GM23338 (cell line): Measurements from ENCODE around the gene SERPINA1. TPM values are rescaled to one million over a fixed set of nuclear protein-coding genes. Genes with fewer than 3 reads are reported as not detected.

Source experiments
- ATAC-seq: fragments of 200-7000 bp; cut with Tn5 transposase; 3 replicates; pipeline ENCODE4 v1.9.1; 2020
- DNase-seq: peaks from one replicate; pipeline ENCODE4 v3.0.0-alpha.2; 2015; ENCODE audit warnings: low spot score
- H2AFZ ChIP-seq: fragments of 200-600 bp; sonication (generic); 2 replicates; pipeline ENCODE4 v1.8.0; 2016; ENCODE audit warnings: antibody characterized with exemption, mild to moderate bottlenecking, moderate library complexity
- H3F3A ChIP-seq: fragments of 200-600 bp; sonication (generic); replicated peaks from 2 replicates; pipeline ENCODE4 v1.8.0; 2017; ENCODE audit warnings: antibody characterized with exemption, mixed run types, low read depth
- H3K27ac ChIP-seq: fragments of 200-600 bp; sonication (generic); 2 replicates; pipeline ENCODE4 v1.6.1; 2016; ENCODE audit warnings: low read depth
- H3K27me3 ChIP-seq: fragments of 200-600 bp; sonication (generic); 2 replicates; pipeline ENCODE4 v1.8.0; 2016; ENCODE audit warnings: mild to moderate bottlenecking, mixed run types, moderate library complexity; ENCODE audit not compliant: insufficient read depth
- H3K36me3 ChIP-seq: fragments of 200-600 bp; sonication (generic); 2 replicates; pipeline ENCODE4 v1.8.0; 2016; ENCODE audit warnings: mild to moderate bottlenecking; ENCODE audit not compliant: insufficient read depth
- H3K4me1 ChIP-seq: fragments of 200-600 bp; sonication (generic); 2 replicates; pipeline ENCODE4 v1.8.0; 2016; ENCODE audit warnings: mild to moderate bottlenecking, moderate library complexity; ENCODE audit not compliant: insufficient read depth
- H3K4me2 ChIP-seq: fragments of 200-600 bp; sonication (generic); 2 replicates; pipeline ENCODE4 v1.7.1; 2017; ENCODE audit warnings: mixed run types
- H3K4me3 ChIP-seq: fragments of 200-600 bp; sonication (generic); 2 replicates; pipeline ENCODE4 v1.6.1; 2016; ENCODE audit warnings: mixed run types
- H3K79me2 ChIP-seq: fragments of 200-600 bp; sonication (generic); replicated peaks from 2 replicates; pipeline ENCODE4 v1.8.0; 2017; ENCODE audit warnings: mild to moderate bottlenecking; ENCODE audit not compliant: insufficient read depth
- H3K9me2 ChIP-seq: fragments of 200-600 bp; sonication (generic); 2 replicates; pipeline ENCODE4 v1.8.0; 2017; ENCODE audit not compliant: insufficient read depth
- H4K20me1 ChIP-seq: fragments of 200-600 bp; sonication (generic); replicated peaks from 2 replicates; pipeline ENCODE4 v1.8.0; 2017; ENCODE audit warnings: mild to moderate bottlenecking; ENCODE audit not compliant: insufficient read depth
- H3K27ac Mint-ChIP-seq: 2 replicates; pipeline ENCODE4 v1.8.0; 2020; ENCODE audit warnings: inconsistent platforms, mild to moderate bottlenecking, moderate library complexity, mixed read lengths
- H3K27me3 Mint-ChIP-seq: 3 replicates; pipeline ENCODE4 v1.8.0; 2022; ENCODE audit warnings: low read depth, mild to moderate bottlenecking, moderate library complexity, mixed read lengths, inconsistent platforms; ENCODE audit not compliant: insufficient read depth, poor library complexity
- H3K36me3 Mint-ChIP-seq: 3 replicates; pipeline ENCODE4 v1.8.0; 2021; ENCODE audit warnings: low read depth, mild to moderate bottlenecking, inconsistent platforms, moderate library complexity, mixed read lengths
- H3K4me1 Mint-ChIP-seq: 3 replicates; pipeline ENCODE4 v1.8.0; 2020; ENCODE audit warnings: mild to moderate bottlenecking, inconsistent platforms, mixed read lengths
- H3K4me3 Mint-ChIP-seq: 3 replicates; pipeline ENCODE4 v1.8.0; 2021; ENCODE audit warnings: moderate library complexity, mild to moderate bottlenecking, inconsistent platforms, mixed read lengths
- H3K9me3 Mint-ChIP-seq: 3 replicates; pipeline ENCODE4 v1.8.0; 2020; ENCODE audit warnings: moderate library complexity, mild to moderate bottlenecking, inconsistent platforms, mixed read lengths
- CREB1 ChIP-seq: fragments of 250-450 bp; sonication (Bioruptor Pico); IDR thresholded peaks from 2 replicates; pipeline ENCODE4 v1.5.0; 2020; ENCODE audit warnings: low read depth, mild to moderate bottlenecking, moderate library complexity
- CTCF ChIP-seq, 2 experiments: fragments of 200-600 bp in 1 of 2; sonication (generic) in 1 of 2; conservative IDR thresholded peaks; 2 replicates each; pipeline versions ENCODE4 v1.5.1 to v1.6.1; 2016 to 2017; ENCODE audit warnings: antibody characterized with exemption in 2 of 2, low read depth in 2 of 2, mild to moderate bottlenecking in 2 of 2, moderate library complexity in 1 of 2
- ETS1 ChIP-seq: IDR thresholded peaks from 2 replicates; pipeline ENCODE4 v1.6.1; 2016; ENCODE audit warnings: antibody characterized with exemption
- EZH2 ChIP-seq: fragments of 200-600 bp; sonication (generic); IDR thresholded peaks from one replicate; pipeline ENCODE4 v1.8.0; 2017; ENCODE audit warnings: antibody characterized with exemption, mild to moderate bottlenecking, low read depth; ENCODE audit not compliant: unreplicated experiment
- EZH2phosphoT487 ChIP-seq: fragments of 200-600 bp; sonication (generic); IDR thresholded peaks from one replicate; pipeline ENCODE4 v1.8.1; 2018; ENCODE audit warnings: antibody characterized with exemption; ENCODE audit not compliant: unreplicated experiment
- JUNB ChIP-seq: IDR thresholded peaks from one replicate; pipeline ENCODE4 v1.6.1; 2016; ENCODE audit warnings: antibody characterized with exemption; ENCODE audit not compliant: unreplicated experiment
- STAT1 ChIP-seq: IDR thresholded peaks from one replicate; pipeline ENCODE4 v1.6.1; 2016; ENCODE audit warnings: antibody characterized with exemption; ENCODE audit not compliant: unreplicated experiment
- ZNF114 ChIP-seq: fragments of 250-450 bp; sonication (Bioruptor Pico); IDR thresholded peaks from 2 replicates; pipeline ENCODE4 v1.5.0; 2020; ENCODE audit warnings: mild to moderate bottlenecking, moderate library complexity
- ZNF331 ChIP-seq: fragments of 250-450 bp; sonication (Bioruptor Pico); IDR thresholded peaks from 2 replicates; pipeline ENCODE4 v1.5.0; 2020; ENCODE audit warnings: low read depth, mild to moderate bottlenecking, moderate library complexity
- polyA plus RNA-seq: library from polyadenylated mRNA; unstranded; fragments of >200 nt; fragmentation: Nextera tagmentation; extraction: Ambion mirVana; gene quantifications from 2 replicates; pipeline ENCODE4 v1.2.1, GENCODE V29; 2016
- total RNA-seq: library from RNA; depleted of rRNA; stranded (reverse); fragments of >200 nt; shearing (Covaris generic); gene quantifications from 2 replicates; pipeline ENCODE4 v1.2.3, GENCODE V29; 2014

SERPINA1 gene
- total and polyA plus RNA-seq, 2 experiments from 2014 or later, result not detected

GRCh38 chr14:94362614-94363133 lies 25.7 kb downstream of the SERPINA1 start:
- no peak overlapping the region; the same call in 1 of the 2 replicates for H3K27ac Mint-ChIP-seq

GRCh38 chr14:94361682-94362081 lies 26.7 kb downstream of the SERPINA1 start:
- ATAC-seq, result no peak
- H3K4me1 Mint-ChIP-seq, result peaks cover 3% of the 10 kb centered on the region
- no peaks in the 10 kb centered on the region for H3K9me3 Mint-ChIP-seq
- no peak for TF ChIP-seq ZNF114 (CRISPR knock-in tag)
- TF ChIP-seq EZH2phosphoT487, result no peak
- TF ChIP-seq STAT1, result no peak
- no peak for TF ChIP-seq CTCF (conservative IDR thresholded peaks at IDR 0.05; ENCODE audit: low read depth in 2 of 2)
- no peak for TF ChIP-seq ETS1
- TF ChIP-seq ZNF331 (CRISPR knock-in tag), result no peak
- TF ChIP-seq EZH2, result no peak
- no peak for TF ChIP-seq JUNB
- TF ChIP-seq CREB1 (CRISPR knock-in tag), result no peak

More at GRCh38 chr14:94362614-94363133, 25.7 kb downstream of the SERPINA1 start:
- no peaks in the 10 kb centered on the region for H3K4me1 ChIP-seq
- DNase-seq (no peak), ATAC-seq (no peak)
- no peaks in the 10 kb centered on the region for H3F3A ChIP-seq
- no peaks in the 10 kb centered on the region for H3K27me3 ChIP-seq
- no peaks in the 10 kb centered on the region for H3K9me3 Mint-ChIP-seq
- no peak overlapping the region for H3K4me2 ChIP-seq
- no peak overlapping the region for H2AFZ ChIP-seq
- H3K9me2 ChIP-seq, result no peaks in the 10 kb centered on the region
- no peaks in the 10 kb centered on the region for H3K27me3 Mint-ChIP-seq
- H3K27ac ChIP-seq, result no peak overlapping the region
- no peak overlapping the region for H3K4me3 Mint-ChIP-seq
- no peaks in the 10 kb centered on the region for H3K36me3 ChIP-seq
- H3K36me3 Mint-ChIP-seq, result no peaks in the 10 kb centered on the region
- no peak overlapping the region for H3K4me3 ChIP-seq
- peaks cover 3% of the 10 kb centered on the region for H3K4me1 Mint-ChIP-seq
- H3K79me2 ChIP-seq, result no peaks in the 10 kb centered on the region
- TF ChIP-seq ETS1, result no peak
- no peak for TF ChIP-seq CREB1 (CRISPR knock-in tag)
- TF ChIP-seq CTCF (conservative IDR thresholded peaks at IDR 0.05; ENCODE audit: low read depth in 2 of 2), result no peak
- H4K20me1 ChIP-seq, result no peaks in the 10 kb centered on the region

More at GRCh38 chr14:94361682-94362081, 26.7 kb downstream of the SERPINA1 start:
- DNase-seq, result no peak
- H3K4me3 ChIP-seq, result no peak overlapping the region
- Mint-ChIP-seq H3K27ac (no peak overlapping the region), H3K4me3 (no peak overlapping the region), H3K27me3 (peaks cover 1% of the 10 kb centered on the region), H3K36me3 (no peaks in the 10 kb centered on the region)
- no peaks in the 10 kb centered on the region for H3F3A ChIP-seq
- no peaks in the 10 kb centered on the region for H3K79me2 ChIP-seq
- H4K20me1 ChIP-seq, result no peaks in the 10 kb centered on the region
- 0 out of 2 replicates have a peak, but pooled peaks cover under 1% of the 10 kb centered on the region for H3K36me3 ChIP-seq
- H3K4me2 ChIP-seq, result no peak overlapping the region
- no peaks in the 10 kb centered on the region for H3K27me3 ChIP-seq
- peaks cover 8% of the 10 kb centered on the region for H3K4me1 ChIP-seq
- no peak overlapping the region for H3K27ac ChIP-seq
- H2AFZ ChIP-seq, result no peak overlapping the region
- no peaks in the 10 kb centered on the region for H3K9me2 ChIP-seq
